ENCODE data around the gene SENP2.
"Not testable (repeated sequence)": the region's sequence is repeated elsewhere in the genome, so short reads cannot be mapped to it uniquely, and the experiment has no call there.

Gene SENP2

DNA sequence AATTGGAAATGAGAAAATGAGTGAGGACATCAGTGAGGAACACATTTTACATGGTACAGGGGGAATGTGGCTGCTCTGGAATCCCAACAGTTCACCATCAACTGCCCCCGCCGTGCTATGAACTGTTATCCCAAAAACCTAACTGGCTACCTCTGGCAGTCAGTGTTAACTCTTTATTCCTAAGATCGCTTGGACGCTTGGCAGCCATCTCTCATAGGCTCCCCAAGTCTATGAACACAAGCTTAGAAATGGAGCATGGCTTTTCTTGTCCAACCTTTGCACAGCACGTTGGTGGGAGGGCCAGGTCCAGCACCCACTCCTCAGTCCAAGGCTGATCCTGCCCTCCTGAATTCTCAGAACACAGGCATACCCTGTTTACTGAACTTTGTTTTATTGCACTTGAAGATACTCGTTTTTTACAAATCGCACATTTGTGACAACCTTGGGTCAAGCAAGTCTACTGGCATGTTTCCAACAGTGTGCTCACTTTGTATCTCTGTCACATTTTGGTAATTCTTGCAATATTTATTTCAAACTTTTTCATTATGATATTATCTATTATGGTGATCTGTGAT, 53.6 kb downstream of the SENP2 start:
- Histone ChIP-seq H3K36me3 (replicated peaks; ENCODE audit: low read depth, low read length) (no peaks in the 10 kb centered on the region), H3K4me2 (ENCODE audit: low read length) (no peak overlapping the region), H3K79me2 (ENCODE audit: low read length) (no peaks in the 10 kb centered on the region), H3K4me3 (ENCODE audit: low read length) (no peak overlapping the region), H3K27ac (ENCODE audit: low read length) (no peak overlapping the region), H3K4me1 (ENCODE audit: low read length) (no peaks in the 10 kb centered on the region), H3K9ac (ENCODE audit: low read length) (no peak overlapping the region), H3K27me3 (ENCODE audit: low read depth, low read length) (no peaks in the 10 kb centered on the region), H2AFZ (ENCODE audit: low read depth, low read length) (no peak overlapping the region), H4K20me1 (ENCODE audit: insufficient read depth, low read length) (no peaks in the 10 kb centered on the region), H3K9me3 (ENCODE audit: insufficient read depth, low read length) (no peaks in the 10 kb centered on the region)
- TF ChIP-seq, protein P1, sequence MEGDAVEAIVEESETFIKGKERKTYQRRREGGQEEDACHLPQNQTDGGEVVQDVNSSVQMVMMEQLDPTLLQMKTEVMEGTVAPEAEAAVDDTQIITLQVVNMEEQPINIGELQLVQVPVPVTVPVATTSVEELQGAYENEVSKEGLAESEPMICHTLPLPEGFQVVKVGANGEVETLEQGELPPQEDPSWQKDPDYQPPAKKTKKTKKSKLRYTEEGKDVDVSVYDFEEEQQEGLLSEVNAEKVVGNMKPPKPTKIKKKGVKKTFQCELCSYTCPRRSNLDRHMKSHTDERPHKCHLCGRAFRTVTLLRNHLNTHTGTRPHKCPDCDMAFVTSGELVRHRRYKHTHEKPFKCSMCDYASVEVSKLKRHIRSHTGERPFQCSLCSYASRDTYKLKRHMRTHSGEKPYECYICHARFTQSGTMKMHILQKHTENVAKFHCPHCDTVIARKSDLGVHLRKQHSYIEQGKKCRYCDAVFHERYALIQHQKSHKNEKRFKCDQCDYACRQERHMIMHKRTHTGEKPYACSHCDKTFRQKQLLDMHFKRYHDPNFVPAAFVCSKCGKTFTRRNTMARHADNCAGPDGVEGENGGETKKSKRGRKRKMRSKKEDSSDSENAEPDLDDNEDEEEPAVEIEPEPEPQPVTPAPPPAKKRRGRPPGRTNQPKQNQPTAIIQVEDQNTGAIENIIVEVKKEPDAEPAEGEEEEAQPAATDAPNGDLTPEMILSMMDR (IDR thresholded peaks at IDR 0.05; ENCODE audit: low read depth, low read length): no peak
- TF ChIP-seq EZH2phosphoT487 (IDR thresholded peaks at IDR 0.05; ENCODE audit: low read depth): no peak

DNA sequence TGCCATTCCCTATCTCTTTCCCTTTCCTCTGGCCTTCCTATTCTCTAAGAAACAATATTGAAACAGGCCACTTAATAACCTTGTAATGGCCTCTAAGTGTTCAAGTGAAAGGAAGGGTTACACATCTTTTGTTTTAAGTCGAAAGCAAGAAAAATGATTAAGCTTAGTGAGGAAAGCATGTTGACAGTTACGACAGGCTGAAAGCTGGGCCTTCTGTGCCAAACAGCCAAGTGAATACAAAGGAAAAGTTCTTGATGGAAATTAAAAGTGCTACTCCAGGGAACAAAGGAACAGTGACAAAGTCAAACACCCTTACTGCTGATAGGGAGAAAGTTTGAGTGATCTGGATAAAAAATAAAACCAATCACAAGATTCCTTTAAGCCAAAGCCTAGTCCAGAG, 54.2 kb downstream of the SENP2 start:
- H3K79me2 ChIP-seq (ENCODE audit: low read length): no peaks in the 10 kb centered on the region
- H4K20me1 ChIP-seq (ENCODE audit: insufficient read depth, low read length): no peaks in the 10 kb centered on the region
- H3K27ac ChIP-seq (ENCODE audit: low read length): no peak overlapping the region
- no peak overlapping the region for H3K4me2 ChIP-seq (ENCODE audit: low read length)
- no peak overlapping the region for H2AFZ ChIP-seq (ENCODE audit: low read depth, low read length)
- TF ChIP-seq EZH2phosphoT487 (IDR thresholded peaks at IDR 0.05; ENCODE audit: low read depth): no peak
- TF ChIP-seq, protein P1 (IDR thresholded peaks at IDR 0.05; ENCODE audit: low read depth, low read length): no peak
- H3K4me1 ChIP-seq (ENCODE audit: low read length): no peaks in the 10 kb centered on the region
- no peak overlapping the region for H3K4me3 ChIP-seq (ENCODE audit: low read length)
- no peak overlapping the region for H3K9ac ChIP-seq (ENCODE audit: low read length)
- no peaks in the 10 kb centered on the region for H3K36me3 ChIP-seq (replicated peaks; ENCODE audit: low read depth, low read length)
- no peaks in the 10 kb centered on the region for H3K27me3 ChIP-seq (ENCODE audit: low read depth, low read length)
- H3K9me3 ChIP-seq (ENCODE audit: insufficient read depth, low read length): no peaks in the 10 kb centered on the region

DNA sequence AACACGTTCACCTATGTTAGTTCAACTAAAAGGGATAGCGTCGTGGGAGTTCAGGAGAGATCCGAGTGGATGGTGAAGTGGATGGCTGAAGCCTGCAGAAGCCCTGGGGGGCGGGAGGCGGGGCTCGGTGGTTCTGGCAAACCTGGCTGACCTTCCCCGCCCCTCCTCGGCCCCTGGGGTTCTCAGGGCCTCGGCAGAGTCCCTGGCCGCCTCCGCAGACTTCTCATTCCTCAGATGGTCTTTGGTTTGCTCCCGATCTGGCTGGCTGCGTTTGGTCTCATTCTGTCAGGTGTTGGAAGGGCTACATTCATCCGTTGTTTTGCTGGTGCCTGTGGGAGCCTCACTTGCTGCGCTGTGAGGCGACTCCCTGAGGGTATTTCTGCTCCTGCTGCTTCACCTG, 59.1 kb downstream of the SENP2 start:
- not testable (repeated sequence) for H3K9ac ChIP-seq (ENCODE audit: low read length); H2AFZ ChIP-seq (ENCODE audit: low read depth, low read length); H3K4me3 ChIP-seq (ENCODE audit: low read length); H4K20me1 ChIP-seq (ENCODE audit: insufficient read depth, low read length); H3K27ac ChIP-seq (ENCODE audit: low read length); H3K9me3 ChIP-seq (ENCODE audit: insufficient read depth, low read length); H3K36me3 ChIP-seq (replicated peaks; ENCODE audit: low read depth, low read length); H3K4me2 ChIP-seq (ENCODE audit: low read length); H3K27me3 ChIP-seq (ENCODE audit: low read depth, low read length); H3K79me2 ChIP-seq (ENCODE audit: low read length)
- peaks cover 10% of the 10 kb centered on the region for H3K4me1 ChIP-seq (ENCODE audit: low read length)

DNA sequence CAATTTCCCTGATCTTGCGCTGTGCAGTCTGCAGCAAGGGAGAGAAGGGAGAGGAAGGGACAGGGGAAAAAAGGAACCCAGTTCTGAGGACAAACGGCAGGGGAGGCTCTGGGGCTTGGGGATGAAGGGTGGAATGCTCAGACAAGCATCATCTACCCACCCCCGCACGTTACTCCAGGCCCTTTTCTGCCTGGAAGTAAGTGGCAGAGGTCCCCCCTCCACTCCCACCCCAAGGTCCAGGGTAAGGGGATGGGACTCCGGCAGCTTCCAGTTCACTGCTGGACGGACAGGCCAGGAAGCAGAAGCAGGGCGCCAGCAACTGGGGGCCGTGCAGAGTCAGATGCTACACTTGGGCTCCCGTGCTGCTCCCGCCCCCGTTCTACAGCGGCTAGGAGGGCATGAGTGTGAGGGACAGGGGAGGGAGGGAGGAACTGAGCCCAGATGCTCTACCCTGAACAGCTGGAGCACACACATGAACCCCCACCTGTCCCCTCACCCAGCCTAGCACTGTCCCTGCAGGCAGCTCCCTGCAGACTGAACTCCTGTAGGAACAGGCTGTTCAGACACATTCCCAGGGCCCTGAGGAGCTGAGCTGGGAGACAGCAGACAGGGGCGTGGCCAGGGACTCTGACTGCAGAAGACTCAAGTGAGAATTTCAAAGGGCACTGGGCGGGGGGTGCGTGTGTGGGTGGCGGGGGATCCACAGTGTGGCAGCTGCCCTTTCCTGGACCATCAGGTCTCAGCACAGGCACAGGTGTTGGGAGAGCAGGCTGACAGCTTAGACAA, 59.7 kb downstream of the SENP2 start:
- Histone ChIP-seq H3K27me3 (ENCODE audit: low read depth, low read length) (no peaks in the 10 kb centered on the region), H4K20me1 (ENCODE audit: insufficient read depth, low read length) (no peaks in the 10 kb centered on the region), H3K27ac (ENCODE audit: low read length) (no peak overlapping the region), H3K4me2 (ENCODE audit: low read length) (no peak overlapping the region), H3K9me3 (ENCODE audit: insufficient read depth, low read length) (no peaks in the 10 kb centered on the region), H3K36me3 (replicated peaks; ENCODE audit: low read depth, low read length) (no peaks in the 10 kb centered on the region), H3K9ac (ENCODE audit: low read length) (no peak overlapping the region), H2AFZ (ENCODE audit: low read depth, low read length) (no peak overlapping the region), H3K79me2 (ENCODE audit: low read length) (no peaks in the 10 kb centered on the region), H3K4me1 (ENCODE audit: low read length) (peaks cover 10% of the 10 kb centered on the region), H3K4me3 (ENCODE audit: low read length) (no peak overlapping the region)
- TF ChIP-seq, protein P1 (IDR thresholded peaks at IDR 0.05; ENCODE audit: low read depth, low read length): no peak
- TF ChIP-seq EZH2phosphoT487 (IDR thresholded peaks at IDR 0.05; ENCODE audit: low read depth): no peak

Measured in OCI-LY3 (cell line).